GM19351 (cell line): Measurements from ENCODE around the gene SMURF1.
"Not testable (repeated sequence)": the region's sequence is repeated elsewhere in the genome, so short reads cannot be mapped to it uniquely, and the experiment has no call there.

Experiments
- ATAC-seq: cut with Tn5 transposase; IDR thresholded peaks from one replicate; pipeline ENCODE4 v1.9.1; 2021; ENCODE audit warnings: mild to moderate bottlenecking, moderate library complexity; ENCODE audit not compliant: unreplicated experiment

The SMURF1 gene

DNA sequence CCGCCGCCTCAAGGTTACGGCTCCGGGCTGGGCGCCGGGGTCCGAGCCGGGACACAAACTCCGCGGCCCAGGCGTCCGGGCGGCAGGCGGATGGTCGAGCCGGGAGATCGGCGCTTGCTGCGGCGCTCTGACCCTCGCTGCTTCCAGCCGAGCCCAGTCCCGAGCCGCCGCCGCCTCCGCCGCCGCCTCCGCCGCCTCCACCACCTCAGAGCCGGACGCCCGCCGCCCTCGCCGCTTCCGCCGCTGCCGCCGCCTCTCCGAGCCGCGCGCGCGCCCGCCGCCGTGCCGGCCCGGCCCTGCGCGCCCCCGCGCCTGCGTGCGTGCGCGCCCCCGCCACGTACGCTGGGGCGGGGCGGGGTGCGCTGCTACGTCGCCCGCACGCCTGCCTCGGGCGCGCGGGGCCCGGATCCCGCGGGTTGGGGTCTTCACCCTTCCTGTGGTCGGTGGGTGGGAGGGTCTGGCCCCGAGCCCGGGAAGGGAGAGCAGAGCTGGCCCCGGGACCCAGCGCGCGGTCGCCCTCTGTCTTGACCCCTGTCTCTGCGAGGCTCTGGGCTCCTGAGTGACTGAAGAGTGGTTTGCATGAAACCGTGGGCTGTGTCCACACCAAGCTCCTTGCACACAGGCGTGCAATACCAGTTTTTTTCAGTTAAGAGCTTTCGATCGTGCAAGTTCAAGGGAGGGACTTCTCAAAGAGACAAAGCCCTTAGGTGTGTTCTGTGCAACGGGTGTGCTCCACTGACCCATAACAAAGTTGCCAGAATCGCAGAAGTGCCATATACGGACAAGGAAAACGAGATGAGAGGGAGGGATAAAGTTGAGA, at the start of gene SMURF1:
SMURF1 (minus strand) TSS at position 256 of the 820 bp plus-strand sequence. CDS start 328 bp downstream, outside the sequence.
- peak; percentile 63 for ATAC-seq

DNA sequence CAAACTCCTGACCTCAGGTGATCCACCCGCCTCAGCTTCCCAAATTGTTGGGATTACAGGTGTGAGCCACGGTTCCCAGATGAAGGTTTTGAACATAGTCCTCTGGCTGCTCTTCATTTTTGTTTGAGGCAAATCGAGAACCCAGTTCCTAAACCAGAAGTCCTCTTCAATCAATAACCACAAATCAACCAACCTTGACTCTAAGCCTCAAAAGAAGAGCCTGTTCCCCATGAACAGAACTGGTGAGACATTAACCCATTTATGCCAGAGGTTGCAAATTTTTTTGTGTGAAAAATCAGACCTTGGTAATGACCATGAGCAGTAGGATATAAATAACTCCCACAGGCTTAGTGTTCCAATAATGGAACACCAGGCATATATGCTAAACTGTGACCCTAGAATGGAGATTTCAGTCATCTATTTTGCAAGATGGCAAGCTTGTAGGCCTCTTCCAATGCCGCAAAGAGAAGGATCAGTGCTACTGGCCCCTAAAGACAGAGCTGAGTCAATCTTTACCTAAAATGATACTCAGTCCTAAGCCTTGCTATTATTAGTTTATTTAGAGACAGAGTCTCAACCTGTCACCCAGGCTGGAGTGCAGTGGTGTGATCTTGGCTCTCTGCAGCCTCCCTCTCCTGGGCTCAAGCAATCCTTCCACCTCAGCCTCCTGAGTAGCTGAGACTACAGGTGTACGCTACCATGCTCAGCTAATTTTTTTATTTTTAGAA, 48.1 kb upstream of the SMURF1 start:
- ATAC-seq = no peak

GRCh38 chr7:99190359-99191009, 46.6 kb upstream of the SMURF1 start:
- no peak for ATAC-seq

GRCh38 chr7:99189222-99189621, 45.3 kb upstream of the SMURF1 start:
- no peak for ATAC-seq

DNA sequence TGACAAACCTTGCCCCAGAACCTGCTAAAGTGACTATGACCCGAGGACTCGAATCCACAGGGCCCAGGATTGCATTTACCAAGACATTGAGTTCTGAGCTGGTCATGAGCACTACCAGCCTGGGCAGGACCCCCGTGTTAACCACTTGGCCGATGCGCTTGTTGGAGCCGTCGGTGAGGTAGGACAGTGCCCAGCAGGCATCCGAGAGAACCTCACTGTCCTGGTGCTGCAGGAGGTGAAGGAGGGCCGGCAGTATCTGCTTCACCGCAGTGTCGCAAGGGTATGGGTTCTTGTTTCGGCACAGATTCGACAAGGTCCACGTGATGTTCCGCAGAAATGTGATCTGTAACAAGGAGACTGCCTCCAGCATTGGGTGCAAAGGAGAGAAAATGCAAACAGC, 44.3 kb upstream of the SMURF1 start:
- no peak for ATAC-seq

GRCh38 chr7:99184532-99185218, 40.8 kb upstream of the SMURF1 start:
- no peak for ATAC-seq

DNA sequence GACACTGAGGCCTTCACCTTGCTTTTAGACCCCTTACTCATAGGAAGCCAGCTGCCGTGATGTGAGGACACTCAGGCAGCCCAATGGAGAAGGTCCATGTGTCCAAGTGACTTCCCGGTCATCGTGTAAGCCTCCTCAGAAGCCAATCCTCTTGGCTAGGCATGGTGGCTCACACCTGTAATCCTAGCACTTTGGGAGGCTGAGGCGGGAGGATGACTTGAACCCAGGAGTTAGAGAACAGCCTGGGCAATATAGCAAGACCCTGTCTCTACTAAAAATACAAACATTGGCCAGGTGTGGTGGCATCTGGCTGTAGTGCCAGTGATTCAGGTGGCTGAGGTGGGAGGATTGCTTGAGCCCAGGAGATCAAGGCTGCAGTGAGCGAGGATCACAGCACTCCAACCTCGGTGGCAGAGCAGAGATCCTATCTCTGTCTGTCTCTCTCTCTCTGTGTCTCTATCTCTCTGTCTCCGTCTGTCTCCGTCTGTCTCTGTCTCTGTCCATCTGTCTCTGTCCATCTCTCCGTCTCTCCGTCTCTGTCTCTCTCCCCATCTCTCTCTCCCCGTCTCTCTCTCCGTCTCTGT, 36.3 kb upstream of the SMURF1 start:
- no peak for ATAC-seq

DNA sequence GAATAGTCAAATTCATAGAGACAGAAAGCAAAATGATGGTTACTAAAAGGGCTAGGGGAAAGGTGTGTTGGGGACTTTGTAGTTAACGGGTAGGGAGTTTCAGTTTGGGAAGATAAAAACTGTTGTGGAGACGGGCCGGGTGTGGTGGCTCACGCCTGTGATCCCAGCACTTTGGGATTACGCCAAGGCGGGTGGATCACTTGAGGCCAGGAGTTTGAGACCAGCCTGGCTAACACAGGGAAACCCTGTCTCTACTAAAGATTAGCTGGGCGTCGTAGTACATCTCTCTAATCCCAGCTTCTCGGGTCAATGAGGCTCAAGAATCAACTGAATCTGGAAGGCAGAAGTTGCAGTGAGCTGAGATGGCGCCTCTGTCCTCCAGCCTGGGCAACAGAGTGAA, 33.3 kb upstream of the SMURF1 start:
- ATAC-seq = no peak

GRCh38 chr7:99173787-99174186, 29.9 kb upstream of the SMURF1 start:
- ATAC-seq = no peak

DNA sequence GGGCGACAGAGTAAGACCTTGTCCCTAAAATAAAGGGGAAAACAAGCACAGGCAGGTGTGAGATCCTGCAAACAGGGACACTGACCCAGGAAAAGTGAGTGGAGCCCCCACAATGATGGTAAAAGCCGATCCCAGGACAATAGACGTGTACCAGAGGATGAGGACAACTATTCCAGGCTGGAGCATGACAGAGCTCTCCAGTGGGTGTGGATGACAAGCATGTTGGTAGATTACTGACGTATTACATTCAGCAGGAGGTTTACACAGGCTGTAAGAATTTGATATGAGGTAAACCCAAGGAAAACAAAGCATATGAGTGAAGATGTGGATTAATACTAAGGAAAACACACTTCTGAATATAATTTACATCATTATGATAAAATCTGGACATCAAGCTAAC, 27.8 kb upstream of the SMURF1 start:
- no peak for ATAC-seq

DNA sequence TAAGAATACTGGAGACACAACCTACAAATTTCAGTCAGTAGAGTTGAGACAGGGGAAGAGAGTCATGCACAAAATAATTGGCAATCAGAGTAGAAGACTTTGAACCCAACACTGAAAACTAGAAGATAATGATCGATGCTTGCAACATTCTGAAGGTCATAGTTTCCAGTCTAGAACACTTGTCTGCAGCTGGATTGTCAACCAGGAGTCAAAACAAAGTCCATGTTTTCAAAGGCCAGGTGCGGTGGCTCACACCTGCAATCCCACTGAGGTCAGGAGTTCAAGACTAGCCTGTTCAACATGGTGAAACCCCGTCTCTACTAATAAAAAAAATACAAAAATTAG, 26.8 kb upstream of the SMURF1 start:
- no peak for ATAC-seq

DNA sequence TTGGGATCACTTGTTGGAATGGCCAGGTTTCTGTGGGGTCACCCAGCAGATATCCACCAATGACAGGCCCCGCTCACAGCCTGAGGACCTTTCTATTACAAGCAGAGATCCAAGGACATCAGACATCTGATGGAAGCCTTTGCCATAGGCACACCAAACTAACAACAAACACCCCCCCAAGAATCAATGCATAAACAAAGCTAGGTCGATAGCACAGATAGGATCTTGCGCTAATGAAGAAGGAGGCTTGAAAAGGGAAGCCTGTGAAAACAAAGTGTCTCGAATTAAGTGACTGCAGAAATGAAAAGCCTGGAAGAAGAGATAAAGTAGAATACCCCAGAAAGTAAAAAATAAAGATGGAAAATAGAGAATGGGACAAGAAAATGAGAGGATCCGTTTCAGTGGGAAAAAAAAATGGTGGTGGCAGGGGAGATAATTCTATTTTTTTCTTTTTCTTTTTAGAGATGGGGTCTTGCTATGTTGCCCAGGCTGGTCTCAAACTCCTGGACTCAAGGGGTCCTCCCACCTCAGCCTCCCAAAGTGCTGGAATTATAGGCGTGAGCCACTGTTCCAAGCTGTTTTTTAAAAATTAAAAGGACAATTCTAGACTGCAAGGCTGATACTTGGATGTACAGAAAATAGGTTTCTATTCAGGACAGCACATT, 26.3 kb upstream of the SMURF1 start:
- no peak for ATAC-seq

DNA sequence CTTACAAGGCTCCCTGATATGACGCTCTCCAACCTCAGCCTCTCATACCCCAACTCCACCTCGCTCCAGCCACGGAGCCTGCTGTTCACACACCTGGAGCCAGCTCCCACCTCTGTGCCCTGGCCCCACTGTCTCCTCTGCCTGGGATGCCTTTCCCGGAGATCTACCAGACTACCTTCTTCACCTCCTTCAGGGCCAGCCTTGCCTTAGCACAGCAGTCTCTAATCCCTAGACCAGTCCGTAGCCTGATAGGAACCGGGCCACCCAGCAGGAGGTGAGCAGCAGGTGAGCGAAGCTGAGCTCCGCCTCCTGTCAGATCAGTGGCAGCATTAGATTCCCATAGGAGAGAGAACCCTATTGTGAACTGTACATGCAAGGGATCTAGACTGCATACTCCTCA, 23.2 kb upstream of the SMURF1 start:
- ATAC-seq = no peak

DNA sequence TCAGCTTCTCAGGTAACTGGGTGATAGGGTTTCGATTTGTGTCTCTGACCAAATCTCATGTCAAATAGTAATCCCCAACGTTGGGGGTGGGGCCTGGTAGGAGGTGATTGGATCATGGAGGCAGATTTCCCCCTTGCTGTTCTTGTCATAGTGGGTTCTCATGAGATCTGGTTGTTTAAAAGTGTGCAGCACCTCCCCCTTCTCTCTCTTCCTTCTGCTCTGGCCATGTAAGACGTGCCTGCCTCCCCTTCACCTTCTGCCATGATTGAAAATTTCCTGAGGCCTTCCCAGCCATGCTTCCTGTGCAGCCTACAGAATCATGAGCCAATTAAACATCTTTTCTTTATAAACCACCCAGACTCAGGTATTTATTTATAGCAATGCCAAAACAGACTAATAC, 21.9 kb upstream of the SMURF1 start:
- no peak for ATAC-seq

DNA sequence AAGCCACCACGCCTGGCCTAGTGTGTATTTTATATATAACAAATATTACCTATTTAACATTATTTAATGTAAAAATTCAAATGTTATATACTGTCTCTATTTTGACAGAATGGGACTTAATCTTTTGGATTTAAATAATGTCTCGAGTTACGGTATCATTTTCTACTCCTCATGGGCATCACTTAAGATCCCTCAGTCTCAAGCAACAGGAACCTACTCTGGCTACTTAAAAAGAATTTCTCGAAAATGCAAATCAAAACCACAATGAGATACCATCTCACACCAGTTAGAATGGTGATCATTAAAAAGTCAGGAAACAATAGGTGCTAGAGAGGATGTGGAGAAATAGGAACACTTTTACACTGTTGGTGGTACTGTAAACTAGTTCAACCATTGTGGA, 19.8 kb upstream of the SMURF1 start:
- ATAC-seq = not testable (repeated sequence)

DNA sequence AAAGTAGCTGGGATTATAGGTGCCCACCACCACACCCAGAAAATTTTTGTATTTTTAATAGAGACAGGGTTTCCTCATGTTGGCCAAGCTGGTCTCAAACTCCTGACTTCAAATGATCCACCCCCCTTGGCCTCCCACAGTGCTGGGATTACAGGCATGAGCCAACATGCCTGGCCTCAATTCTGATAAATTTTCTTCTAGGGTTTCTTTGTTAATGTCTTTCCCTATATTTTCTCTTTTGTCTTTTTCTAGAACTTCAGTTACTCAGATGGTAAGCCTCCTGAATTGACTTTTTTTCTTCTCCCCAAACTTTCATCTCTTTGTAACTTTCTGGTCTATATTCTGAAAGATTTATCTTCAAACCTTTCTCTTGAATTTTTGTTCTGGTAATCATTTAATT, 12.7 kb upstream of the SMURF1 start:
- ATAC-seq = no peak

DNA sequence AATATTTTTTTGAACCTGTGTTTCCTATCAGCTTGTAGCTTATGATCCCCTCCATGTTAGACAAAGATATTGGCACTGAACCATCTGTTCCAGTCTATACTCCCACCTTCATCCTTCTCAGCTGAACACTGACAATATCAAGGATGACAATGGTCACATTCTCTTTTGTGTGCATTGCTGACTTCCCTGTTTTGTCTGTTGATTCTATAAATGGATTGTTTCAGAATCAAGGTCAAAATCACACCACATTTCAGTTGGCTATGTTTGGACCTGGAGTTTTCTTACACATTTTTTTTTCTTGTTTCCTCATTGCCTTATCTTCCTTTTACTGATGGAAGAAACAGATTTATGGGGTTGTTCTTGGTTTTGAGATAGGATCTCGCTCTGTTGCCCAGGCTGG, 11.3 kb upstream of the SMURF1 start:
- ATAC-seq = no peak

DNA sequence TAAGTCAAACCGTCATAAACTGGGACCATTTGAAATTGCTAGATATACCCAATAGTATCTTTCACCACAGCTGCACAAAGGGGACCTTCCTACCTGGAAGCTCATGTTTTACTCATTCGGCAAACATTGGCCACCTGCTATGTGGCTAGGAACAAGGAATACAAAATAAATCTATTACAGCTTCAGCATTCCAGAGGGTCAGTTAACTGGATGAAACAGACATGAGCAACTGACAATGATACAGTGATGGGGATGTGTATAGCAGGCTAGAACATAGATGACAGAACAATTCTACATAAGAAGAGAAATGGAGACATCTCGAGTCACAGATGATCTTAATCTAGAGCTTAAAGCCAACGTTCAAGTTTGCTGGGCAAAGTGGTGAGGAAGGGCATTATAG, 3.1 kb upstream of the SMURF1 start:
- ATAC-seq = no peak

DNA sequence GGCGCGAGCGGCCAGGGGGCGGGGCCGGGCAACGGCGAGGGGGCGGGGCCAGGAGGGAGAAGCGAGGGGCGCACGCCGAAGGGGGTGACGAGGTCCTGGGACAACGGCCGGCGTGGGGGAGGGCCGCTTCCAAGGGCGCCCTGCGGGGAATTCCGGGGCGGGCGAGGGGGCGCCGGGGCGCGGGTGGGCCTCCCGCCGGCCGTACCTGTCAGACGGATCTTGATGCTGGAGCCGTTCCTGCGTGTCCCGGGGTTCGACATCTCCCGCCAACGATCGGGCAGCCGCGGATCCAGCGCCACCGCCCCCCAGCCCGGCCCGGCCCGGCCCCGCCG, 421 bp downstream of the SMURF1 start:
- ATAC-seq = peak; percentile 36

DNA sequence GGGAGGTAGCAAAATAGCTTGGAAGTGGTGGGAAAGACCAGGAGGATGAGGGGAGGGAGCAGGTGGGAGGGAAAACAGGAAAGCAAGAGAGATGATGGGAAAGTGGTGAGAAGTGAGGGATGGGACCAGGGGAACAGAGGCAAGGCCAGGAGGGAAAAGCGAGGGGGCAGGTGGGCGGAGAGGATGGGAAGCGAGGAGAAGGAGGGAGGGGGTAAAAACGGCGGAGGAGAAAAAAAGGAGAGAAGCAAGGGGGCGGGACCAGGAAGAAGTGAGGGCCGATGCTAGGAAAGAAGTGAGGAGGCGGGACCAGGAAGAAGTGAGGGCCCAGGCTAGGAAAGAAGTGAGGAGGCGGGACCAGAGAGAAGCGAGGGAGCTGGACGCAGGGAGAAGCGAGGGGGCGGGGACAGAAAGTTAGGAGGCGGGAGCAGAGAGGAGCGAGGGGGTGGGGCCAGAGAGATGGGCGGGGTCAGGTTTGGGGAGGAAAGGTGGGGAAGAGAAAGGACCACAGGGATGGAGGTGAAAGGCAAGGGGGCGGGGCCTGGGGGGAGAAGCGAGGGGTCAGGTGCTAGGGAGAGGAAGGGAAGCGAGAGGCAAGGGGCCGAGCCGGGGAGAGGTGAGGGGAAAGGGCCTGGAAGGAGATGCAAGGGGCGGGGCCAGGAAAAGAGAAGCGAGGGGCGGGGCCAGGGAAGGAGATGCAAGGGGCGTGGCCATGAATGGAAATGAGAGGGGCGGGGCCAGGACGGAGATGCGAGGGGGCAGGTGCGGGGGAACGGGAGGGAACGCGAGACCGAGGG, 984 bp downstream of the SMURF1 start:
- ATAC-seq = peak; percentile 3
